Sigmoid colon (tissue), 3 donors: ENCODE results near the gene SMC6.

Source experiments
- CTCF ChIP-seq, 4 experiments: fragments of 450-650 bp in 3 of 4; fragments of 200-600 bp in 1 of 4; IDR thresholded peaks; one replicate each; pipeline ENCODE4 v1.5.1; 2016 to 2019; ENCODE audit warnings: antibody characterized with exemption in 4 of 4, mild to moderate bottlenecking in 3 of 4, moderate library complexity in 2 of 4
- POLR2A ChIP-seq, 2 donors: fragments of 450-650 bp; IDR thresholded peaks; one replicate each; pipeline ENCODE4 v1.6.1; 2016; ENCODE audit warnings: antibody characterized with exemption in 2 of 2, mild to moderate bottlenecking in 2 of 2, moderate library complexity in 2 of 2

- TF ChIP-seq CTCF (IDR thresholded peaks at IDR 0.05) (no peak), POLR2A (IDR thresholded peaks at IDR 0.05) (no peak)
Measured at GRCh38 chr2:17752246-17752645, 1.4 kb downstream of the SMC6 start.
